ENCODE results near the gene BMAL1.

GRCh38 chr11:13277768-13278608 lies at the start of gene BMAL1:
- TF ChIP-seq CTCF (IDR thresholded peaks at IDR 0.05; ENCODE audit: low read length) (no peak), EZH2 (IDR thresholded peaks at IDR 0.05; ENCODE audit: borderline replicate concordance, low read length) (no peak)

Measured in OCI-LY1 (cell line).